Rectal smooth muscle tissue (tissue), 1 donor: Measurements from ENCODE around the gene PLXND1.
"Not testable (repeated sequence)": the region's sequence is repeated elsewhere in the genome, so short reads cannot be mapped to it uniquely, and the experiment has no call there.

ENCODE experiments used
- H3K27ac ChIP-seq: one replicate; pipeline ENCODE4 v1.7.0; 2013; ENCODE audit warnings: low read depth, low read length, inconsistent platforms
- H3K27me3 ChIP-seq: one replicate; pipeline ENCODE4 v1.7.0; 2013; ENCODE audit warnings: low read length; ENCODE audit not compliant: control insufficient read depth, insufficient read depth
- H3K36me3 ChIP-seq: one replicate; pipeline ENCODE4 v1.7.0; 2013; ENCODE audit warnings: low read length; ENCODE audit not compliant: control insufficient read depth, insufficient read depth
- H3K4me1 ChIP-seq: one replicate; pipeline ENCODE4 v1.7.0; 2013; ENCODE audit warnings: low read length; ENCODE audit not compliant: control insufficient read depth, insufficient read depth
- H3K4me3 ChIP-seq: one replicate; pipeline ENCODE4 v1.7.0; 2013; ENCODE audit warnings: low read length
- H3K9ac ChIP-seq: one replicate; pipeline ENCODE4 v1.7.0; 2013; ENCODE audit warnings: low read length

The PLXND1 gene

GRCh38 chr3:129549805-129550204, 56.7 kb downstream of the PLXND1 start:
- H3K9ac ChIP-seq: no peak overlapping the region
- no peak overlapping the region for H3K27ac ChIP-seq
- H3K27me3 ChIP-seq: no peaks in the 10 kb centered on the region
- no peak overlapping the region for H3K4me3 ChIP-seq
- H3K4me1 ChIP-seq: no peaks in the 10 kb centered on the region
- no peaks in the 10 kb centered on the region for H3K36me3 ChIP-seq

- H3K27ac ChIP-seq: no peak overlapping the region
- H3K27me3 ChIP-seq: no peaks in the 10 kb centered on the region
Observed at GRCh38 chr3:129549006-129549800, 57.3 kb downstream of the PLXND1 start.

GRCh38 chr3:129548104-129548965, 58.1 kb downstream of the PLXND1 start:
- Histone ChIP-seq H3K9ac (no peak overlapping the region), H3K27ac (no peak overlapping the region), H3K27me3 (no peaks in the 10 kb centered on the region), H3K4me3 (no peak overlapping the region), H3K36me3 (no peaks in the 10 kb centered on the region), H3K4me1 (no peaks in the 10 kb centered on the region)

More at GRCh38 chr3:129549006-129549800, 57.3 kb downstream of the PLXND1 start:
- Histone ChIP-seq H3K9ac (no peak overlapping the region), H3K4me1 (no peaks in the 10 kb centered on the region), H3K36me3 (no peaks in the 10 kb centered on the region), H3K4me3 (no peak overlapping the region)

- Histone ChIP-seq H3K9ac (no peak overlapping the region), H3K27ac (no peak overlapping the region), H3K36me3 (no peaks in the 10 kb centered on the region), H3K4me3 (no peak overlapping the region), H3K4me1 (no peaks in the 10 kb centered on the region), H3K27me3 (no peaks in the 10 kb centered on the region)
Observed at GRCh38 chr3:129547241-129547640, 59.2 kb downstream of the PLXND1 start.

- H3K27me3 ChIP-seq, H3K4me1 ChIP-seq, H3K4me3 ChIP-seq, H3K27ac ChIP-seq, H3K9ac ChIP-seq, H3K36me3 ChIP-seq: not testable (repeated sequence)
Observed at GRCh38 chr3:129545951-129546350, 60.5 kb downstream of the PLXND1 start.

GRCh38 chr3:129543999-129544398, 62.5 kb downstream of the PLXND1 start:
- no peaks in the 10 kb centered on the region for H3K36me3 ChIP-seq
- H3K4me3 ChIP-seq: no peak overlapping the region
- no peaks in the 10 kb centered on the region for H3K4me1 ChIP-seq
- no peak overlapping the region for H3K9ac ChIP-seq
- H3K27ac ChIP-seq: no peak overlapping the region
- H3K27me3 ChIP-seq: no peaks in the 10 kb centered on the region

- H3K4me1 ChIP-seq: no peaks in the 10 kb centered on the region
- H3K36me3 ChIP-seq: no peaks in the 10 kb centered on the region
- no peak within 1 kb of the TSS for H3K9ac ChIP-seq
- no peak within 1 kb of the TSS for H3K4me3 ChIP-seq
- H3K27ac ChIP-seq: no peak within 1 kb of the TSS
- H3K27me3 ChIP-seq: no peaks in the 10 kb centered on the region
Observed at GRCh38 chr3:129543156-129543790, 63.2 kb downstream of the PLXND1 start, which contains the start of gene H1-8. TSS of gene H1-8 (plus strand) at chr3:129543175. CDS start at chr3:129543219, 44 bp downstream.

GRCh38 chr3:129542747-129543146, 63.7 kb downstream of the PLXND1 start:
- Histone ChIP-seq H3K4me3 (no peak overlapping the region), H3K27me3 (no peaks in the 10 kb centered on the region), H3K27ac (no peak overlapping the region), H3K9ac (no peak overlapping the region), H3K36me3 (no peaks in the 10 kb centered on the region), H3K4me1 (no peaks in the 10 kb centered on the region)

- Histone ChIP-seq H3K36me3 (no peaks in the 10 kb centered on the region), H3K9ac (no peak overlapping the region)
Observed at GRCh38 chr3:129540776-129541516, 65.5 kb downstream of the PLXND1 start.

GRCh38 chr3:129539206-129539605, 67.3 kb downstream of the PLXND1 start:
- no peaks in the 10 kb centered on the region for H3K27me3 ChIP-seq
- H3K27ac ChIP-seq: no peak overlapping the region
- H3K4me3 ChIP-seq: no peak overlapping the region
- H3K36me3 ChIP-seq: no peaks in the 10 kb centered on the region
- no peaks in the 10 kb centered on the region for H3K4me1 ChIP-seq
- H3K9ac ChIP-seq: no peak overlapping the region

More at GRCh38 chr3:129540776-129541516, 65.5 kb downstream of the PLXND1 start:
- H3K27me3 ChIP-seq: no peaks in the 10 kb centered on the region
- no peaks in the 10 kb centered on the region for H3K4me1 ChIP-seq
- no peak overlapping the region for H3K4me3 ChIP-seq
- H3K27ac ChIP-seq: no peak overlapping the region

- H3K27ac ChIP-seq: no peak overlapping the region
- H3K36me3 ChIP-seq: no peaks in the 10 kb centered on the region
- no peaks in the 10 kb centered on the region for H3K4me1 ChIP-seq
- no peak overlapping the region for H3K4me3 ChIP-seq
- no peaks in the 10 kb centered on the region for H3K27me3 ChIP-seq
- H3K9ac ChIP-seq: no peak overlapping the region
Observed at GRCh38 chr3:129536804-129537203, 69.7 kb downstream of the PLXND1 start.

- Histone ChIP-seq H3K27ac (no peak overlapping the region), H3K9ac (no peak overlapping the region), H3K36me3 (no peaks in the 10 kb centered on the region), H3K4me3 (no peak overlapping the region), H3K27me3 (no peaks in the 10 kb centered on the region), H3K4me1 (no peaks in the 10 kb centered on the region)
Observed at GRCh38 chr3:129536374-129536667, 70.2 kb downstream of the PLXND1 start.
